Ishikawa (cell line): ENCODE measurements around the gene SYCE3.

Experiments
- CEBPB ChIP-seq: IDR thresholded peaks from 2 replicates; pipeline ENCODE4 v1.6.1; 2012
- CREB1 ChIP-seq: IDR thresholded peaks from 2 replicates; pipeline ENCODE4 v1.6.1; 2012; ENCODE audit warnings: low read depth
- EGR1 ChIP-seq: IDR thresholded peaks from 2 replicates; pipeline ENCODE4 v1.6.1; 2012
- EP300 ChIP-seq: IDR thresholded peaks from 2 replicates; pipeline ENCODE4 v1.6.1; 2012; ENCODE audit warnings: borderline replicate concordance
- FOXM1 ChIP-seq: IDR thresholded peaks from 2 replicates; pipeline ENCODE4 v1.6.1; 2012; ENCODE audit warnings: low read depth, borderline replicate concordance
- MAX ChIP-seq: IDR thresholded peaks from 2 replicates; pipeline ENCODE4 v1.6.1; 2012
- NFIC ChIP-seq: IDR thresholded peaks from 2 replicates; pipeline ENCODE4 v1.6.1; 2012
- RAD21 ChIP-seq: IDR thresholded peaks from 2 replicates; pipeline ENCODE4 v1.6.1; 2012; ENCODE audit warnings: low read depth
- REST ChIP-seq: IDR thresholded peaks from 2 replicates; pipeline ENCODE4 v1.6.1; 2012; ENCODE audit warnings: low read depth, mild to moderate bottlenecking
- TAF1 ChIP-seq: IDR thresholded peaks from 2 replicates; pipeline ENCODE4 v1.6.1; 2012; ENCODE audit warnings: low read depth, mild to moderate bottlenecking
- TCF12 ChIP-seq: IDR thresholded peaks from 2 replicates; pipeline ENCODE4 v1.6.1; 2012; ENCODE audit warnings: low read depth
- TEAD4 ChIP-seq: IDR thresholded peaks from 2 replicates; pipeline ENCODE4 v1.6.1; 2012
- USF1 ChIP-seq: IDR thresholded peaks from 2 replicates; pipeline ENCODE4 v1.6.1; 2012
- YY1 ChIP-seq: IDR thresholded peaks from 2 replicates; pipeline ENCODE4 v1.6.1; 2012; ENCODE audit warnings: low read depth
- ZBTB7A ChIP-seq: IDR thresholded peaks from 2 replicates; pipeline ENCODE4 v1.6.1; 2012; ENCODE audit warnings: low read depth

The SYCE3 gene

GRCh38 chr22:50606165-50606945, 43.6 kb upstream of the SYCE3 start:
- TF ChIP-seq CREB1: no peak
- no peak for TF ChIP-seq RAD21
- TF ChIP-seq TEAD4: no peak
- no peak for TF ChIP-seq FOXM1
- TF ChIP-seq TCF12: no peak
- no peak for TF ChIP-seq ZBTB7A
- no peak for TF ChIP-seq TAF1
- TF ChIP-seq MAX: no peak
- no peak for TF ChIP-seq REST
- no peak for TF ChIP-seq USF1
- no peak for TF ChIP-seq CEBPB
- TF ChIP-seq EGR1: no peak
- no peak for TF ChIP-seq YY1
- no peak for TF ChIP-seq EP300
- TF ChIP-seq NFIC: no peak

- TF ChIP-seq TCF12 (no peak), EGR1 (no peak), NFIC (no peak)
These were observed 42.9 kb upstream of the SYCE3 start for GRCh38 chr22:50605613-50606074.

- TF ChIP-seq REST (no peak), EP300 (no peak), TEAD4 (no peak), ZBTB7A (no peak), MAX (no peak), NFIC (no peak), TCF12 (no peak), EGR1 (no peak), FOXM1 (no peak), TAF1 (no peak), YY1 (no peak), CEBPB (no peak), USF1 (no peak), RAD21 (no peak), CREB1 (no peak)
These were observed 42.4 kb upstream of the SYCE3 start for GRCh38 chr22:50605002-50605612.

GRCh38 chr22:50604256-50605001, 41.7 kb upstream of the SYCE3 start:
- no peak for TF ChIP-seq MAX
- TF ChIP-seq CEBPB: no peak
- TF ChIP-seq TCF12: no peak
- no peak for TF ChIP-seq USF1
- TF ChIP-seq YY1: no peak
- no peak for TF ChIP-seq RAD21
- TF ChIP-seq CREB1: no peak
- no peak for TF ChIP-seq EP300
- no peak for TF ChIP-seq REST
- no peak for TF ChIP-seq NFIC
- TF ChIP-seq TEAD4: no peak
- TF ChIP-seq ZBTB7A: no peak
- no peak for TF ChIP-seq TAF1
- TF ChIP-seq EGR1: no peak
- no peak for TF ChIP-seq FOXM1
